Measurements from ENCODE around the gene GARRE1.

GRCh38 chr19:34208291-34208884, 46.0 kb upstream of the GARRE1 start:
- TF ChIP-seq, protein P1, sequence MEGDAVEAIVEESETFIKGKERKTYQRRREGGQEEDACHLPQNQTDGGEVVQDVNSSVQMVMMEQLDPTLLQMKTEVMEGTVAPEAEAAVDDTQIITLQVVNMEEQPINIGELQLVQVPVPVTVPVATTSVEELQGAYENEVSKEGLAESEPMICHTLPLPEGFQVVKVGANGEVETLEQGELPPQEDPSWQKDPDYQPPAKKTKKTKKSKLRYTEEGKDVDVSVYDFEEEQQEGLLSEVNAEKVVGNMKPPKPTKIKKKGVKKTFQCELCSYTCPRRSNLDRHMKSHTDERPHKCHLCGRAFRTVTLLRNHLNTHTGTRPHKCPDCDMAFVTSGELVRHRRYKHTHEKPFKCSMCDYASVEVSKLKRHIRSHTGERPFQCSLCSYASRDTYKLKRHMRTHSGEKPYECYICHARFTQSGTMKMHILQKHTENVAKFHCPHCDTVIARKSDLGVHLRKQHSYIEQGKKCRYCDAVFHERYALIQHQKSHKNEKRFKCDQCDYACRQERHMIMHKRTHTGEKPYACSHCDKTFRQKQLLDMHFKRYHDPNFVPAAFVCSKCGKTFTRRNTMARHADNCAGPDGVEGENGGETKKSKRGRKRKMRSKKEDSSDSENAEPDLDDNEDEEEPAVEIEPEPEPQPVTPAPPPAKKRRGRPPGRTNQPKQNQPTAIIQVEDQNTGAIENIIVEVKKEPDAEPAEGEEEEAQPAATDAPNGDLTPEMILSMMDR (IDR thresholded peaks at IDR 0.05; ENCODE audit: poor library complexity, severe bottlenecking): no peak
- TF ChIP-seq RAD21 (conservative IDR thresholded peaks at IDR 0.05) (no peak), TAF1 (IDR thresholded peaks at IDR 0.05; ENCODE audit: low read depth) (no peak), EZH2 (IDR thresholded peaks at IDR 0.05; ENCODE audit: borderline replicate concordance, insufficient read depth, low read length, poor library complexity, severe bottlenecking) (no peak), POLR2AphosphoS5 (IDR thresholded peaks at IDR 0.05) (no peak), SMC3 (conservative IDR thresholded peaks at IDR 0.05; ENCODE audit: poor library complexity) (no peak), REST (IDR thresholded peaks at IDR 0.05; ENCODE audit: borderline replicate concordance) (no peak)
